WTC11 (cell line): ENCODE data around the gene NELFCD. TPM values are rescaled to one million over a fixed set of nuclear protein-coding genes. Genes with fewer than 3 reads are reported as not detected.
A peak's percentile ranks its signal among the peaks of the same experiment; 100 is the strongest.
"Not testable (repeated sequence)": the region's sequence is repeated elsewhere in the genome, so short reads cannot be mapped to it uniquely, and the experiment has no call there.

Source experiments
- ATAC-seq: fragments of 200-7000 bp; cut with Tn5 transposase; 2 replicates; pipeline ENCODE4 v1.10.0; 2021; ENCODE audit warnings: mild to moderate bottlenecking, moderate library complexity
- CTCF ChIA-PET: fragments of 300-600 bp; sonication (Branson Sonifier 250); formaldehyde crosslinking; loops from one replicate; lab custom pipeline; 2021; ENCODE audit warnings: antibody characterized with exemption; lab: Charles Lee
- POLR2A ChIA-PET: fragments of 350-600 bp; sonication (Branson Sonifier 250); formaldehyde crosslinking; loops from one replicate; lab custom pipeline; 2021; ENCODE audit warnings: antibody characterized with exemption; lab: Charles Lee
- DNase-seq: peaks from one replicate; pipeline ENCODE4 v3.0.0; 2021; ENCODE audit warnings: low spot score
- H3K27ac Mint-ChIP-seq: 2 replicates; pipeline ENCODE4 v1.8.0; 2021; ENCODE audit warnings: mixed read lengths
- H3K27me3 Mint-ChIP-seq: 2 replicates; pipeline ENCODE4 v1.8.0; 2021; ENCODE audit warnings: low read depth, mild to moderate bottlenecking, moderate library complexity, mixed read lengths
- H3K36me3 Mint-ChIP-seq: 2 replicates; pipeline ENCODE4 v1.8.0; 2021; ENCODE audit warnings: mixed read lengths
- H3K4me1 Mint-ChIP-seq: 2 replicates; pipeline ENCODE4 v1.8.0; 2022; ENCODE audit warnings: mixed read lengths
- H3K4me3 Mint-ChIP-seq: 2 replicates; pipeline ENCODE4 v1.8.0; 2021; ENCODE audit warnings: mild to moderate bottlenecking, moderate library complexity, mixed read lengths
- H3K9me3 Mint-ChIP-seq: 2 replicates; pipeline ENCODE4 v1.8.0; 2021; ENCODE audit warnings: mixed read lengths
- CREB1 ChIP-seq: sonication (generic); formaldehyde crosslinking; IDR thresholded peaks from 2 replicates; pipeline ENCODE4 v1.8.0; 2023; ENCODE audit warnings: mild to moderate bottlenecking, missing genetic modification reagents
- CREM ChIP-seq: sonication (generic); formaldehyde crosslinking; IDR thresholded peaks from 2 replicates; pipeline ENCODE4 v1.8.1; 2022; ENCODE audit warnings: mild to moderate bottlenecking, missing genetic modification reagents, moderate library complexity
- ELF4 ChIP-seq: sonication (generic); formaldehyde crosslinking; IDR thresholded peaks from 2 replicates; pipeline ENCODE4 v1.8.1; 2022; ENCODE audit warnings: low read depth, mild to moderate bottlenecking, moderate library complexity, missing genetic modification reagents
- ERG ChIP-seq: fragments of 250-450 bp; sonication (Bioruptor Pico); IDR thresholded peaks from 2 replicates; pipeline ENCODE4 v1.8.0; 2021; ENCODE audit warnings: mild to moderate bottlenecking
- ETV6 ChIP-seq: sonication (generic); formaldehyde crosslinking; IDR thresholded peaks from 2 replicates; pipeline ENCODE4 v1.8.1; 2022; ENCODE audit warnings: mild to moderate bottlenecking, missing genetic modification reagents
- FOXP4 ChIP-seq: sonication (generic); formaldehyde crosslinking; IDR thresholded peaks from 2 replicates; pipeline ENCODE4 v1.8.0; 2022; ENCODE audit warnings: mild to moderate bottlenecking, missing genetic modification reagents
- JAZF1 ChIP-seq: fragments of 250-450 bp; sonication (Bioruptor Pico); IDR thresholded peaks from 2 replicates; pipeline ENCODE4 v1.9.0; 2021; ENCODE audit warnings: moderate library complexity, mild to moderate bottlenecking, inconsistent platforms
- NFE2L1 ChIP-seq: sonication (generic); formaldehyde crosslinking; IDR thresholded peaks from 2 replicates; pipeline ENCODE4 v1.8.1; 2023; ENCODE audit warnings: missing genetic modification reagents
- NR1H2 ChIP-seq: sonication (generic); formaldehyde crosslinking; IDR thresholded peaks from 2 replicates; pipeline ENCODE4 v1.9.0; 2021; ENCODE audit warnings: mild to moderate bottlenecking, moderate library complexity, missing genetic modification reagents
- SMAD3 ChIP-seq: sonication (generic); formaldehyde crosslinking; IDR thresholded peaks from 2 replicates; pipeline ENCODE4 v1.8.0; 2022; ENCODE audit warnings: missing genetic modification reagents, mild to moderate bottlenecking, borderline replicate concordance
- SOX15 ChIP-seq: fragments of 250-450 bp; sonication (Bioruptor Pico); IDR thresholded peaks from 2 replicates; pipeline ENCODE4 v1.9.0; 2021; ENCODE audit warnings: mild to moderate bottlenecking
- TCF7 ChIP-seq: sonication (generic); formaldehyde crosslinking; IDR thresholded peaks from 2 replicates; pipeline ENCODE4 v1.8.0; 2022; ENCODE audit warnings: mild to moderate bottlenecking, low read depth, missing genetic modification reagents, moderate library complexity
- TEAD4 ChIP-seq: sonication (generic); formaldehyde crosslinking; IDR thresholded peaks from 2 replicates; pipeline ENCODE4 v1.8.0; 2022; ENCODE audit warnings: mild to moderate bottlenecking, missing genetic modification reagents
- ZNF138 ChIP-seq: sonication (generic); formaldehyde crosslinking; conservative IDR thresholded peaks from 2 replicates; pipeline ENCODE4 v1.8.1; 2022; ENCODE audit warnings: mild to moderate bottlenecking, moderate library complexity, missing genetic modification reagents
- ZNF219 ChIP-seq: sonication (generic); formaldehyde crosslinking; IDR thresholded peaks from 2 replicates; pipeline ENCODE4 v1.8.0; 2023; ENCODE audit warnings: missing genetic modification reagents, mild to moderate bottlenecking, borderline replicate concordance
- ZNF232 ChIP-seq: sonication (generic); formaldehyde crosslinking; IDR thresholded peaks from 2 replicates; pipeline ENCODE4 v1.8.0; 2022; ENCODE audit warnings: mild to moderate bottlenecking, missing genetic modification reagents
- ZNF532 ChIP-seq: fragments of 250-450 bp; sonication (Bioruptor Pico); IDR thresholded peaks from 2 replicates; pipeline ENCODE4 v1.9.0; 2021; ENCODE audit warnings: mild to moderate bottlenecking, borderline replicate concordance
- ZNF671 ChIP-seq: fragments of 250-450 bp; sonication (Bioruptor Pico); IDR thresholded peaks from 2 replicates; pipeline ENCODE4 v1.8.0; 2021; ENCODE audit warnings: mild to moderate bottlenecking
- total RNA-seq: library from RNA; stranded (reverse); gene quantifications from 3 replicates; pipeline ENCODE4 v1.2.3, GENCODE V29; 2021
- TF ChIP-seq, protein P1 (sequence below): sonication (generic); formaldehyde crosslinking; IDR thresholded peaks from 2 replicates; pipeline ENCODE4 v1.8.0; 2022; ENCODE audit warnings: mild to moderate bottlenecking, missing genetic modification reagents
- TF ChIP-seq, protein P2 (sequence below): sonication (generic); formaldehyde crosslinking; IDR thresholded peaks from 2 replicates; pipeline ENCODE4 v1.8.1; 2023; ENCODE audit warnings: mild to moderate bottlenecking, missing genetic modification reagents, moderate library complexity

NELFCD gene
- total RNA-seq, 1 experiment from 2014 or later = 66.9 TPM

DNA sequence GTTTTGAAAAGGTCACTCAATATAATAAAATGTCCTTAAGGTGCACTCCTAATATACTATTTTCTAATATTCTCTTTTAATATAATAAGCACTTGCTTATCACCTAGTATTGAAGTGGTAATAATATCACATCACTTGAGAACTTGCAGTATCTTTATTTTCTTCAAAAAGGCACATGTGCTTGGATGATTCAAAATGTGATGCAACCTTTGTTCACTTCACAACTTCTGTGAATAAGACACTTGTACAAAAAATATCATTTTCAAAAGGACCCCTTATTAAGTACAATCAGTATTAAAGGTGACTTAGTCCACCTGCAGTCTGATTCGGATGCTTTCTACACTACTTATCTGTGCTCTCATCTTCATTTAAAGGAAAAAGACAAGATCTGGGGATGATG is 58.2 kb downstream of the NELFCD start:
- no peak for DNase-seq
- H3K27me3 Mint-ChIP-seq = no peaks in the 10 kb centered on the region; the same call in 1 of the 2 replicates
- CTCF ChIA-PET = no interaction called here
- ATAC-seq = no peak
- no peak for TF ChIP-seq ELF4 (CRISPR knock-in tag)
- TF ChIP-seq ZNF219 (CRISPR knock-in tag) = no peak
- TF ChIP-seq TEAD4 (CRISPR knock-in tag) = no peak
- TF ChIP-seq FOXP4 (CRISPR knock-in tag) = no peak
- TF ChIP-seq NR1H2 = no peak
- TF ChIP-seq CREM (CRISPR knock-in tag) = no peak
- TF ChIP-seq SMAD3 (CRISPR knock-in tag) = no peak
- no peak for TF ChIP-seq JAZF1 (CRISPR knock-in tag)
- no peak for TF ChIP-seq ZNF671
- TF ChIP-seq ZNF532 (CRISPR knock-in tag) = no peak
- no peak for TF ChIP-seq ERG (CRISPR knock-in tag)
- TF ChIP-seq ZNF138 (CRISPR knock-in tag) = no peak
- no peak for TF ChIP-seq SOX15
- TF ChIP-seq CREB1 = no peak
- TF ChIP-seq ZNF232 (CRISPR knock-in tag) = no peak
- TF ChIP-seq, protein P1, sequence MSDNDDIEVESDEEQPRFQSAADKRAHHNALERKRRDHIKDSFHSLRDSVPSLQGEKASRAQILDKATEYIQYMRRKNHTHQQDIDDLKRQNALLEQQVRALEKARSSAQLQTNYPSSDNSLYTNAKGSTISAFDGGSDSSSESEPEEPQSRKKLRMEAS (CRISPR knock-in tag) = no peak
- TF ChIP-seq, all 79 proteins: peak for 0
- POLR2A ChIA-PET = no interaction called here
- H3K4me1 Mint-ChIP-seq = peaks cover 20% of the 10 kb centered on the region
- no peaks in the 10 kb centered on the region for H3K9me3 Mint-ChIP-seq
- peaks cover 47% of the 10 kb centered on the region for H3K36me3 Mint-ChIP-seq
- H3K4me3 Mint-ChIP-seq = no peak overlapping the region
- no peak overlapping the region for H3K27ac Mint-ChIP-seq

DNA sequence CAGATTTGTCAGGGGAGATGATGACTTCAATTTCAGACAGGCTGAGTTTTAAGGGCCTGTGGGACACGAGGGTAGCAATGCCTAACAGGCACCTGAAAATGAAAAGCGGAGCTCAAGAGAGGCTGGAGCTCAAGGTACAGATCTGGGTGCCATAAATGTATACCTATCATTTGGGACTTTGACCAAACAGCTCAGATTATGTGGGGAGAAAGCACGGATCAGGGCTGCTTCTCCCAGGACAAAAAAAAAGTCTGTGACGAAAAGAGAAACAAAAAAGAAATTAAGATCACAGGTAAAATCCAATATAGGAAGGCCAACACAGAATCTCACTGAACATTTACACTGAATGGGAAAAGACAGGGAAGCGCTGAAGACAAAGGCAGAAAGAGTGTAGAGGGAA is 59.6 kb downstream of the NELFCD start:
- TF ChIP-seq NFE2L1 (CRISPR knock-in tag) (no peak), TCF7 (CRISPR knock-in tag) (no peak), ETV6 (CRISPR knock-in tag) (no peak), ZNF219 (CRISPR knock-in tag) (no peak)
- TF ChIP-seq, protein P2, sequence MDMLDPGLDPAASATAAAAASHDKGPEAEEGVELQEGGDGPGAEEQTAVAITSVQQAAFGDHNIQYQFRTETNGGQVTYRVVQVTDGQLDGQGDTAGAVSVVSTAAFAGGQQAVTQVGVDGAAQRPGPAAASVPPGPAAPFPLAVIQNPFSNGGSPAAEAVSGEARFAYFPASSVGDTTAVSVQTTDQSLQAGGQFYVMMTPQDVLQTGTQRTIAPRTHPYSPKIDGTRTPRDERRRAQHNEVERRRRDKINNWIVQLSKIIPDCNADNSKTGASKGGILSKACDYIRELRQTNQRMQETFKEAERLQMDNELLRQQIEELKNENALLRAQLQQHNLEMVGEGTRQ = no peak
- Mint-ChIP-seq H3K4me3 (peak overlapping the region; percentile 82), H3K4me1 (peaks cover 20% of the 10 kb centered on the region), H3K9me3 (no peaks in the 10 kb centered on the region), H3K36me3 (peaks cover 36% of the 10 kb centered on the region), H3K27me3 (peaks cover 8% of the 10 kb centered on the region), H3K27ac (no peak overlapping the region; the same call in 1 of the 2 replicates)
- POLR2A ChIA-PET = interaction anchor here (0.5 kb wide), 1 partner anchor 9 kb away, joined by 3 read pairs; the partner anchor contains the start of gene ATP5F1E
- CTCF ChIA-PET = no interaction called here
- ATAC-seq (no peak), DNase-seq (no peak)

DNA sequence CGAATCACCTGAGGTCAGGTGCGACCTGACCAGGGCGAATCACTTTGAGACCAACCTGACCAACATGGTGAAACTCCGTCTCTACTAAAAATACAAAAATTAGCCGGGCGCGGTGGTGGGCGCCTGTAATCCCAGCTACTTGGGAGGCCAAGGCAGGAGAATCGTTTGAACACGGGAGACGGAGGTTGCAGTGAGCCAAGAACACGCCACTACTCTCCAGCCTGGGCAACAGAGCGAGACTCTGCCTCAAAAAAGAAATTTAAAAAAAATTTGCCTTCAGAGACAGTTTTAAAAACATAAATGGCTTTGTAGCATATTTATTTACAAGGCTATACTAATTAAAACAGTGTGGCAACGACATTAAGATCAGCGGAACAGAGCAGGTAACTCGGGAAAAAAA is 60.4 kb downstream of the NELFCD start:
- CTCF ChIA-PET = interaction anchor here (2.7 kb wide), 1 partner anchor 166 kb away, joined by 6 read pairs; no protein-coding TSS in a partner anchor
- DNase-seq, H3K27ac Mint-ChIP-seq, ATAC-seq, H3K9me3 Mint-ChIP-seq: not testable (repeated sequence)
- Mint-ChIP-seq H3K4me3 (peak overlapping the region; percentile 82), H3K4me1 (peaks cover 20% of the 10 kb centered on the region), H3K27me3 (peaks cover 13% of the 10 kb centered on the region), H3K36me3 (peaks cover 27% of the 10 kb centered on the region)
- POLR2A ChIA-PET = interaction anchor here (1.9 kb wide), 1 partner anchor 9 kb away, joined by 5 read pairs; the partner anchor contains the start of gene ATP5F1E
